Middle frontal gyrus (tissue), 1 donor: Measurements from ENCODE around the gene UNG.
"Not testable (repeated sequence)": the region's sequence is repeated elsewhere in the genome, so short reads cannot be mapped to it uniquely, and the experiment has no call there.

Experiments used
- DNase-seq: peaks from one replicate; pipeline ENCODE4 v3.0.0-alpha.2; 2015; ENCODE audit warnings: low spot score; ENCODE audit errors: extremely low spot score

The UNG gene

DNA sequence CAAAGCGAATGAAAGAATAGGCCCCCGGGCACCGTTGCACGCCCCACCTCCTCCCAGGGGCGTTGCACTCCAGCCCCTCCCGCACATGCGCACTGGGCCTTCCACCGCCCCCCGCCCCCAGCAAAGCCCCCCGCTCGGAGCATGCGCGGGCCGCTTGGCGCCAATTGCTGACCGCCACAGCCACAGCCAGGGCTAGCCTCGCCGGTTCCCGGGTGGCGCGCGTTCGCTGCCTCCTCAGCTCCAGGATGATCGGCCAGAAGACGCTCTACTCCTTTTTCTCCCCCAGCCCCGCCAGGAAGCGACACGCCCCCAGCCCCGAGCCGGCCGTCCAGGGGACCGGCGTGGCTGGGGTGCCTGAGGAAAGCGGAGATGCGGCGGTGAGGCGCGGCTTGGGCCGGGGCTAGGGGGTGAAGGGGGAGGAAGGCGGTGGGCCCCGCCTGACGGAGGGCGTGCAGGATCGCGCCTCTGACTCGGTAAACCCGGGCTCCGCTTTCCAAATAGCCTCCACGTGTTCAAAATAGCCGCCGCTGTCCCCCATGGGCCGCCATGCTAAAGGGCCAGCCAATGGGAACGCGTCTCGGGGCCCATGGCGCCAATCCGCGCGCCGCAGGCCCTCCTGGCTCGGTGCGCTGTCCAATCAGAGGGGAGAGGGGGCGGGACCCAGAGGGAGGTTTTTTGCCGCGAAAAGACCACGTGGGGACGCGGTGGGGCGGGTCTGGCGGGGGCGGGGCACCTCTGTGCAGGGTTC, at the start of gene UNG:
TSS of gene UNG (plus strand) at position 163 of the 748 bp plus-strand sequence. CDS start at position 246, 83 bp downstream.
- peak; percentile 94 for DNase-seq

GRCh38 chr12:109048706-109049105, 48.7 kb upstream of the UNG start:
- not testable (repeated sequence) for DNase-seq

DNA sequence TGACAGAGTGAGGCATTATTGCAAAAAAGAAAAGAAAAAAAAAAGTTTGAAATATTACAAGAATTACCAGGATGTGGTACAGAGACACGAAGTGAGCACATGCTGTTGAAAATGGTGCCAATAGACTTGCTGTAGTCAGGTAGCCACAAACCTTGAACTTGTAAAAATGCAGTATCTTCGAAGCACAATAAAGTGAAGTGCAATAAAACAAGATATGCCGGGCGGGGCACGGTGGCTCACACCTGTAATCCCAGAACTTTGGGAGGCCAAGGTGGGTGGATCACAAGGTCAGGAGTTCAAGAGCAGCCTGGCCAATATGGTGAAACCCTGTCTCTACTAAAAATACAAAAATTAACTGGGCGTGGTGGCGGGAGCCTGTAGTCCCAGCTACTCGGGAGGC, 47.6 kb upstream of the UNG start:
- not testable (repeated sequence) for DNase-seq

DNA sequence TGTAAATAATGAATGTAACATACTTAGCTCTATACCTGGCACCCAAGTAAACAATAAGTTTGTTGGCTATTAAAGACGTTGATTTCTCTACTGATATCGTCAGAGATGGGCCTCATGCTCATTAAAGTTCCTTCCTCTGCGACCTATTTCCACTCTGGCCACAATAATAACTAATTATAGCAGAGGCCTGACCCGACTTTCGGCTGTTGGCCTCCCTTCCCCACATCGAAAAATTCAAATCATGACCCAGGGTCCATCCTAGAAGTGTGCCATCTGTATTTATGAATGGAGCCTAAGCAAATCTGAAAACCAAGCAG, 45.3 kb upstream of the UNG start:
- DNase-seq: no peak

GRCh38 chr12:109052414-109053323, 44.7 kb upstream of the UNG start, which contains the start of gene USP30:
Gene USP30 (plus strand): TSS chr12:109052576. CDS start chr12:109052679, 103 bp downstream.
- DNase-seq: peak; percentile 72

DNA sequence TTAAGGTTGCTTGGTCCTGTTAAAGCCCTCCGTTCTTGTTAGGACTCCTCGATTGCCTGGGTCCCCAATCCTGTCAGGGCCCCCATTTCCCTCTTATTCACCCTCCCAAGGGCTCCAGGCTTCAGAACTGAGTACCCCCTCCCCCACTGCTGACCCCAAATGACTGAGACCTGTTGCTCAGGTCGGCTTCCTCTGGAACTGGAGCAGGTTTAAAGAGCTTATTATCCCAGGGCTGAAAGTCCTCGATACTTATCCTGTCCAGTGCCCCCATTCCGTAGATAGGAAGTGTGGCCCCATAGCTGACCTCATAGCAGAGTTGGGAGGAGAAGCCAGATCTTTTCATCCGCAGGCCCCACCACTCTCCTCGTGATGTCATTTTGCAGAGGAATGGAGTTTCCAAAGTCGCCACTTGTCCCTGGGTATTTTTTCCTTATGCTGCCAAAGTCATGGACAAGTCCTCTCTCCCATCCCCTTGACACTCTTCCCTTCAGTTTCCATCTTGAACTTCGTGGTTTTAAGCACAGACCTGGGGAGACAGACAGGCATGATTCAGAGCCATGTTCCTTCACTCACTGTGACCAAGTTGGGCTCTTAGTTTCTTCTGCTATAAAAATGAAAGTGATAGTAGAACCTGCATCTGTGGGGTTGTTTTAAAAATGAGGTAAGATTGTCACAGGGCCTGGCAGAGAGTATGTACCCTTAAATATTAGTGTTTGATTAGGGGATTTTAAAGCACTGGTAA, 43.8 kb upstream of the UNG start:
- no peak for DNase-seq

DNA sequence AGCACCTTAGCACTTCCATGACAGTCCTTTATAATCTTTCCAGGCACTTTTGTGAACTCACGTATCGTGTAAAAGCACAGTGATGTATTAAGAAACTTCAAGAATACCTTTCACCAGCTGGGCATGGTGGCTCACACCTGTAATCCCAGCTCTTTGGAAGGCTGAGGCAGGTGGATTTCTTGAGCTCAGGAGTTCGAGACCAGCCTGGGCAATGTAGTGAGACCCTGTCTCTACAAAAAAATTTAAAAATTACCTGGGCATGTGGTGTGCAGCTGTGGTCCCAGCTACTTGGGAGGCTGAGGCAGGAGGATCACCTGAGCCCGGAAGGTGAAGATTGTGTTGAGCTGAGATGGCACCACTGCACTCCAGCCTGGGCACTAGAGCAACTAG, 43.3 kb upstream of the UNG start:
- not testable (repeated sequence) for DNase-seq

DNA sequence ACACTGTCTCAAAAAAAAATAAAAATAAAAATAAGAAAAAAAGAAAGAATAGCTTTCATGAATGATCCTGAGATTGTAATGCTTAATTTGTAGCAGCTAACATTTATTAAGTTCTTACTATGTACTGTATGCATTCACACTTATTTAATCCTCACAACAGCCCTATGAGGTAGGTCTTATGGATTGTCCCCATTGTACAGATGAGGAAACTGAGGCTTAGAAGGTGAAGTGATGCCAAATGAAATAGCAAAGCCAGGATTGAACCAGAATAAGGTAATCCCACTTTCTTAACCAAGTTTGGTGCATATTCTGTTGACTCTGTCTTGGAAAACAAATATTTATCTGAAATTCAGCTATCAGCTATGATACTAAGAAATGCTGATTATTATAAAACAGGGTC, 42.9 kb upstream of the UNG start:
- DNase-seq: no peak

DNA sequence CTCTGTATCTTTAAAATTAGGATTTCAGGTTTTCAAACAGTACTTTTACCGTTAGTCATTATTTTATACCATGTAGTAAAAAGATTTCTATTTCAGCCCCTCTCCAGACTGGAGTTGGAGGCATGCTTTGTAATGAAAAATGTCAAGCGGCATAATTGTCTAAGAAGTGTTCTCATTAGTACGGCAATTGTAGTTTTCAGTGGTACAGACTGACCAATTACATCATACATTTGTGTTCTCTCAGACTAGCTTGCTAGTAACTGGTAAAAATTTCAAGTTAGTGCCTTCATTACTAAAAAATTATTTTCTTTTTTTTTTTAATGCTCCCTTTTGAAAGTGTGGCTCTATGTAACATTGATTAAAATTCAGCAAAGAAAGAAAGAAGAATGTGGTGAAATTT, 40.5 kb upstream of the UNG start:
- no peak for DNase-seq

DNA sequence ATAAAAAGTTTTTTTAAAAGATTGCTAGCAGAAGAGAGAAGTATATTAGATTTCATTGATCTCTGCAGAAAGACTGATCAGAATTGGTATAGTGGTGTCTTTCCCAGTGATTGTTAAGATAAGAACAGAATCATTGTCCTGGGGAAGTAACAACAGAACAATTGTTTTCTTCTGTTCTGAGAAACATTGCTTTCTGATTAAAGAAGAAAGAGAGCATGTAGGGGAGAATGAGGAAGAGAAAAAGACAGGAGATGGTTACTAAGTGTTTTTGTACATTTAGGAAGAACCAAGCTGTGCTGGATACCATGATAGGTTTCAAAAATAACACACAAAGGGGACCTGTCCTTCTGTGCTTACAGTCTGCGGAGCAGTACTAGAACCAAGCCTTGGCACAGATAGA, 40.0 kb upstream of the UNG start:
- DNase-seq: peak; percentile 38

DNA sequence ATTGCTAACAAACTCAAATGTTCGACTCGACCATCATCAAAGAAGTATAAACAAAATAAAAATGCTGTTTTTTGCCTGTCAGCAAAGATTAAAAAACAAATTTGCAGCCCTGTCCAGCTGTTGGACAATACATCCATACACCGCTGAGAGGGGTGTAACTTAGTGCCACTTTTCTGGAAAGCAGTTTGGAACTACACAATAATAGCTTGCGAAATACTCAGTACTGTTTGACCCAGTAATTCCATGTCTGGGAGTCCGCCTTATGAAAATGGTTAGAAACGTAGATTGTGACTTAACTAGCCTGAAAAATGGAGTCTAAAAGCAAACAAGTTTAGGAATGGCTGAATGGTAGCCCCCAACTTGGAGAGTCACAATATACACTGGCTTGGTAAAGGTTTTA, 38.6 kb upstream of the UNG start:
- DNase-seq: no peak

GRCh38 chr12:109064143-109064542, 33.3 kb upstream of the UNG start:
- DNase-seq: no peak

- no peak for DNase-seq
Observed at GRCh38 chr12:109065154-109065852, 32.1 kb upstream of the UNG start.

GRCh38 chr12:109065853-109066193, 31.6 kb upstream of the UNG start:
- no peak for DNase-seq

- DNase-seq: no peak
Observed at GRCh38 chr12:109069307-109070271, 27.8 kb upstream of the UNG start.

DNA sequence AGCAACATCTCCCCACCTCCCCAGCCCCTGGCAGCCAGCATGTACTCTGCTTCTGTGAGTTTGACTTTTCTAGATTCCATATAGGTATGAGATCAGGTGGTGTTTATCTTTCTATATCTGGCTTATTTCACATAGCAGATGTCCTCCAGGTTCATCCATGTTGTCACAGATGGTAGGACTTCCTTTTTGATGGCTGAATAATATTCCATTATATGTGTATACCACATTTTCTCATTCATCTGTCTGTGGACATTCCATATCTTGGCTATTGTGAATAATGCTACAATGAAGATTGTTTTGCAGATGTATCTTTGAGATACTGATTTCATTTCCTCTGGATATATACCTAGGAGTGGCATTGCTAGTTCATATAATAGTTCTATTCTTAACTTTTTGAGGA, 22.5 kb upstream of the UNG start:
- no peak for DNase-seq

- DNase-seq: no peak
Observed at GRCh38 chr12:109082751-109083150, 14.6 kb upstream of the UNG start.

GRCh38 chr12:109084425-109084824, 13.0 kb upstream of the UNG start:
- DNase-seq: no peak

DNA sequence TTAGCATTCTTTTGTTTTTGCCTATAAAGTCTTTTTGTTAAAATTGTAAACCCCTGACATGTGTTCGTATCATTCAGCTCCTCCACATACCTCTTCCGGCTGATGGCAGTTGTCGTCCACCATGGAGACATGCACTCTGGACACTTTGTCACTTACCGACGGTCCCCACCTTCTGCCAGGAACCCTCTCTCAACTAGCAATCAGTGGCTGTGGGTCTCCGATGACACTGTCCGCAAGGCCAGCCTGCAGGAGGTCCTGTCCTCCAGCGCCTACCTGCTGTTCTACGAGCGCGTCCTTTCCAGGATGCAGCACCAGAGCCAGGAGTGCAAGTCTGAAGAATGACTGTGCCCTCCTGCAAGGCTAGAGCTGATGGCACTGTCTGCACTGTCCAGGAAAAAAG, 11.8 kb upstream of the UNG start:
- DNase-seq: no peak

- DNase-seq: no peak
Observed at GRCh38 chr12:109087250-109087649, 10.1 kb upstream of the UNG start.
